Breast epithelium (tissue), 4 donors: Measurements from ENCODE around the gene PAPPA. TPM values are rescaled to one million over a fixed set of nuclear protein-coding genes. Genes with fewer than 3 reads are reported as not detected.

ENCODE experiments used
- DNase-seq, 2 donors: peaks; one replicate each; pipeline ENCODE4 v3.0.0-alpha.2; 2019; ENCODE audit warnings: low spot score in 2 of 2
- H3K27ac ChIP-seq, 2 donors: fragments of 200-600 bp; sonication (generic) in 1 of 2; one replicate each; pipeline ENCODE4 v1.5.1; 2016 to 2019; ENCODE audit warnings: mild to moderate bottlenecking in 1 of 2
- H3K27me3 ChIP-seq, 2 donors: fragments of 200-600 bp; sonication (generic) in 1 of 2; one replicate each; pipeline versions ENCODE4 v1.5.1 to v1.6.0; 2017 to 2019; ENCODE audit warnings: control low read depth in 1 of 2, mild to moderate bottlenecking in 1 of 2
- H3K36me3 ChIP-seq: fragments of 200-600 bp; one replicate; pipeline ENCODE4 v1.5.1; 2019
- H3K4me1 ChIP-seq, 2 donors: fragments of 200-600 bp; sonication (generic); one replicate each; pipeline ENCODE4 v1.5.1; 2016 to 2019; ENCODE audit warnings: control low read depth in 1 of 2
- H3K4me3 ChIP-seq, 3 donors: fragments of 200-600 bp; sonication (generic); 1 replicate in 2 of 3; 2 replicates in 1 of 3; pipeline ENCODE4 v1.5.1; 2016 to 2019; ENCODE audit warnings: mild to moderate bottlenecking in 3 of 3, moderate library complexity in 2 of 3
- H3K9me3 ChIP-seq, 2 donors: fragments of 200-600 bp; sonication (generic) in 1 of 2; one replicate each; pipeline ENCODE4 v1.5.1; 2016 to 2019; ENCODE audit warnings: control low read depth in 1 of 2
- CTCF ChIP-seq, 3 donors: fragments of 450-650 bp; IDR thresholded peaks; one replicate each; pipeline ENCODE4 v1.5.1; 2016 to 2017; ENCODE audit warnings: antibody characterized with exemption in 3 of 3, mild to moderate bottlenecking in 3 of 3, moderate library complexity in 3 of 3
- POLR2A ChIP-seq: fragments of 450-650 bp; IDR thresholded peaks from one replicate; pipeline ENCODE4 v1.6.1; 2016; ENCODE audit warnings: antibody characterized with exemption, mild to moderate bottlenecking, moderate library complexity
- POLR2AphosphoS5 ChIP-seq, 3 donors: sonication (generic); formaldehyde crosslinking; IDR thresholded peaks; one replicate each; pipeline ENCODE4 v1.6.1; 2017; ENCODE audit warnings: antibody characterized with exemption in 3 of 3
- intact Hi-C: fragments of 100-400 bp; cut with DNase I; formaldehyde crosslinking; loops from one replicate; pipeline ENCODE4 v1.15.1; 2023; ENCODE audit warnings: low total_unique reads
- total RNA-seq, 3 donors: library from RNA; depleted of rRNA; stranded (reverse); fragments of >200 nt; gene quantifications; one replicate each; pipeline ENCODE4 v1.1.0, GENCODE V29; 2016

PAPPA gene
- total RNA-seq, 3 donors from 2014 or later: 2.6 to 3.4 (median 3.4) TPM

GRCh38 chr9:116352958-116353357 is 199.4 kb downstream of the PAPPA start:
- H3K4me1 ChIP-seq: no peaks in the 10 kb centered on the region
- no peak overlapping the region for H3K4me3 ChIP-seq
- H3K27me3 ChIP-seq: no peaks in the 10 kb centered on the region
- DNase-seq: no peak
- no peak overlapping the region for H3K27ac ChIP-seq
- no peaks in the 10 kb centered on the region for H3K36me3 ChIP-seq
- intact Hi-C loops: no loop called here
- TF ChIP-seq POLR2A (no peak), CTCF (IDR thresholded peaks at IDR 0.05) (no peak), POLR2AphosphoS5 (IDR thresholded peaks at IDR 0.05) (no peak)
- H3K9me3 ChIP-seq: no peaks in the 10 kb centered on the region

- DNase-seq: no peak
- no peak for TF ChIP-seq POLR2AphosphoS5 (IDR thresholded peaks at IDR 0.05)
- TF ChIP-seq CTCF (IDR thresholded peaks at IDR 0.05): no peak
- no peak for TF ChIP-seq POLR2A
Observed at GRCh38 chr9:116355153-116355921, 201.7 kb downstream of the PAPPA start.

GRCh38 chr9:116358251-116358650 is 204.7 kb downstream of the PAPPA start:
- H3K4me3 ChIP-seq: no peak overlapping the region
- H3K27ac ChIP-seq: no peak overlapping the region
- H3K4me1 ChIP-seq: no peaks in the 10 kb centered on the region
- H3K27me3 ChIP-seq: no peaks in the 10 kb centered on the region
- DNase-seq: no peak
- TF ChIP-seq POLR2AphosphoS5 (IDR thresholded peaks at IDR 0.05) (no peak), CTCF (IDR thresholded peaks at IDR 0.05) (no peak), POLR2A (no peak)
- H3K9me3 ChIP-seq: no peaks in the 10 kb centered on the region
- no peaks in the 10 kb centered on the region for H3K36me3 ChIP-seq
- intact Hi-C loops: no loop called here

More at GRCh38 chr9:116355153-116355921, 201.7 kb downstream of the PAPPA start:
- intact Hi-C loops: no loop called here
- Histone ChIP-seq H3K36me3 (no peaks in the 10 kb centered on the region), H3K9me3 (no peaks in the 10 kb centered on the region), H3K27ac (peak overlapping the region; percentile 56 to 58), H3K4me1 (no peaks in the 10 kb centered on the region), H3K27me3 (no peaks in the 10 kb centered on the region), H3K4me3 (peak overlapping the region in 1 of 3 donors; percentile 0)

GRCh38 chr9:116360016-116360415 is 206.4 kb downstream of the PAPPA start:
- TF ChIP-seq POLR2AphosphoS5 (IDR thresholded peaks at IDR 0.05) (no peak), POLR2A (no peak), CTCF (IDR thresholded peaks at IDR 0.05) (no peak)
- Histone ChIP-seq H3K9me3 (no peaks in the 10 kb centered on the region), H3K36me3 (no peaks in the 10 kb centered on the region), H3K27ac (no peak overlapping the region), H3K4me1 (no peaks in the 10 kb centered on the region), H3K27me3 (no peaks in the 10 kb centered on the region), H3K4me3 (no peak overlapping the region)
- intact Hi-C loops: loop anchor here (10.0 kb wide), 1 partner anchor 1075 kb away; no protein-coding TSS in a partner anchor
- DNase-seq: no peak

- Histone ChIP-seq H3K27ac (no peak overlapping the region), H3K4me3 (no peak overlapping the region), H3K9me3 (no peaks in the 10 kb centered on the region), H3K4me1 (no peaks in the 10 kb centered on the region), H3K36me3 (no peaks in the 10 kb centered on the region), H3K27me3 (no peaks in the 10 kb centered on the region)
- TF ChIP-seq CTCF (IDR thresholded peaks at IDR 0.05) (no peak), POLR2AphosphoS5 (IDR thresholded peaks at IDR 0.05) (no peak), POLR2A (no peak)
- DNase-seq: no peak
- intact Hi-C loops: loop anchor here (10.0 kb wide), 1 partner anchor 1074 kb away; no protein-coding TSS in a partner anchor
Observed at GRCh38 chr9:116360989-116361388, 207.4 kb downstream of the PAPPA start.
